HCT116 (cell line): ENCODE data around the gene NGEF. TPM values are rescaled to one million over a fixed set of nuclear protein-coding genes. Genes with fewer than 3 reads are reported as not detected.

Source experiments
- ATAC-seq: fragments of 200-7000 bp; cut with Tn5 transposase; 2 replicates; pipeline ENCODE4 v1.9.1; 2020; ENCODE audit warnings: mild to moderate bottlenecking, moderate library complexity
- BruUV-seq: library from RNA; stranded (reverse); fragments of 400-500 nt; replicated peaks from 2 replicates; lab custom pipeline; 2021; lab: Mats Ljungman, UMichigan
- CTCF ChIA-PET: fragments of 300-600 bp; sonication (Branson Sonifier 250); formaldehyde crosslinking; loops from one replicate; lab custom pipeline; 2021; ENCODE audit warnings: antibody characterized with exemption; lab: Charles Lee
- POLR2A ChIA-PET: fragments of 300-600, 350-600 bp; sonication (Branson Sonifier 250); formaldehyde crosslinking; loops from one replicate; lab custom pipeline; 2021; ENCODE audit warnings: antibody characterized with exemption; lab: Charles Lee
- RAD21 ChIA-PET, 2 experiments: fragments of 300-600 bp; sonication (Branson Sonifier 250); formaldehyde crosslinking; loops; one replicate each; lab custom pipeline; 2023; ENCODE audit warnings: low total read pairs in 2 of 2; ENCODE audit not compliant: uncharacterized antibody in 2 of 2, unreplicated experiment in 2 of 2, low non-redundant PET in 1 of 2; lab: Charles Lee
- DNase-seq: peaks from one replicate; pipeline ENCODE4 v3.0.0-alpha.2; 2010; ENCODE audit warnings: low read depth, low spot score
- H2AFZ ChIP-seq: fragments of 200-600 bp; shearing (Covaris generic), sonication (generic); 2 replicates; pipeline ENCODE4 v1.6.1; 2017; ENCODE audit warnings: low read depth, mixed run types, mixed read lengths, antibody characterized with exemption, low read length; ENCODE audit not compliant: poor library complexity, severe bottlenecking
- H3K27ac ChIP-seq: 2 replicates; pipeline ENCODE4 v1.5.1; 2012; ENCODE audit warnings: low read depth, low read length
- H3K27me3 ChIP-seq: fragments of 200-600 bp; sonication (generic); 2 replicates; pipeline ENCODE4 v1.6.1; 2016; ENCODE audit warnings: mixed run types, low read length, mixed read lengths; ENCODE audit not compliant: insufficient read depth
- H3K36me3 ChIP-seq, 2 experiments: fragments of 200-500 bp in 1 of 2; fragments of 200-600 bp in 1 of 2; sonication (Bioruptor generic) in 1 of 2; sonication (generic) in 1 of 2; 2 replicates each; pipeline versions ENCODE4 v1.5.1 to v1.6.1; 2014 to 2016; ENCODE audit warnings: low read length in 2 of 2, inconsistent platforms in 1 of 2, mixed read lengths in 1 of 2, mixed run types in 1 of 2; ENCODE audit not compliant: insufficient read depth in 2 of 2, control insufficient read depth in 1 of 2
- H3K4me1 ChIP-seq, 2 experiments: fragments of 200-600 bp in 1 of 2; sonication (generic) in 1 of 2; 2 replicates each; pipeline versions ENCODE4 v1.5.1 to v1.6.1; 2012 to 2017; ENCODE audit warnings: low read length in 2 of 2, inconsistent platforms in 1 of 2, mild to moderate bottlenecking in 1 of 2, mixed read lengths in 1 of 2, mixed run types in 1 of 2, moderate library complexity in 1 of 2; ENCODE audit not compliant: insufficient read depth in 2 of 2, control insufficient read depth in 1 of 2
- H3K4me2 ChIP-seq: fragments of 200-600 bp; sonication (generic); 2 replicates; pipeline ENCODE4 v1.6.1; 2017; ENCODE audit warnings: mixed run types, low read length, mixed read lengths
- H3K4me3 ChIP-seq, 2 experiments: fragments of 200-600 bp in 1 of 2; sonication (generic) in 1 of 2; replicated peaks in 1 of 2; 2 replicates each; pipeline ENCODE4 v1.5.1; 2011 to 2016; ENCODE audit warnings: low read length in 2 of 2, control low read depth in 1 of 2, low read depth in 1 of 2, mild to moderate bottlenecking in 1 of 2, mixed read lengths in 1 of 2, mixed run types in 1 of 2
- H3K79me2 ChIP-seq: fragments of 200-600 bp; sonication (generic); 2 replicates; pipeline ENCODE4 v1.6.1; 2017; ENCODE audit warnings: mild to moderate bottlenecking, mixed run types, low read length, moderate library complexity, mixed read lengths; ENCODE audit not compliant: insufficient read depth
- H3K9ac ChIP-seq: fragments of 200-600 bp; sonication (generic); 2 replicates; pipeline ENCODE4 v1.6.1; 2016; ENCODE audit warnings: low read length, mixed read lengths
- H3K9me2 ChIP-seq: fragments of 200-600 bp; sonication (generic), shearing (Covaris generic); 2 replicates; pipeline ENCODE4 v1.6.1; 2017; ENCODE audit warnings: mixed run types, mild to moderate bottlenecking, moderate library complexity; ENCODE audit not compliant: insufficient read depth
- H3K9me3 ChIP-seq, 2 experiments: fragments of 200-500 bp in 1 of 2; fragments of 200-600 bp in 1 of 2; sonication (Bioruptor generic) in 1 of 2; sonication (generic) in 1 of 2; 2 replicates each; pipeline ENCODE4 v1.6.1; 2014 to 2017; ENCODE audit warnings: low read length in 2 of 2, mixed read lengths in 2 of 2, inconsistent platforms in 1 of 2, low read depth in 1 of 2, mild to moderate bottlenecking in 1 of 2, mixed run types in 1 of 2, moderate library complexity in 1 of 2; ENCODE audit not compliant: control insufficient read depth in 1 of 2, insufficient read depth in 1 of 2
- H4K20me1 ChIP-seq: fragments of 200-600 bp; sonication (generic), shearing (Covaris generic); 2 replicates; pipeline ENCODE4 v1.6.1; 2017; ENCODE audit warnings: mixed run types, mild to moderate bottlenecking, moderate library complexity; ENCODE audit not compliant: insufficient read depth
- CBX3 ChIP-seq: IDR thresholded peaks from 2 replicates; pipeline ENCODE4 v1.6.1; 2012; ENCODE audit warnings: low read depth
- EGR1 ChIP-seq: IDR thresholded peaks from 2 replicates; pipeline ENCODE4 v1.6.1; 2012; ENCODE audit warnings: low read depth
- JUND ChIP-seq: IDR thresholded peaks from 2 replicates; pipeline ENCODE4 v1.6.1; 2012
- RAD21 ChIP-seq: IDR thresholded peaks from 2 replicates; pipeline ENCODE4 v1.6.1; 2012; ENCODE audit warnings: low read depth, mild to moderate bottlenecking
- SIN3A ChIP-seq: IDR thresholded peaks from 2 replicates; pipeline ENCODE4 v1.6.1; 2012; ENCODE audit warnings: low read depth
- SRF ChIP-seq: IDR thresholded peaks from 2 replicates; pipeline ENCODE4 v1.6.1; 2012; ENCODE audit warnings: low read depth
- intact Hi-C: fragments of 100-400 bp; cut with micrococcal nuclease; formaldehyde crosslinking; loops from 2 replicates; pipeline ENCODE4 v1.10.0; 2022
- total RNA-seq: library from RNA; stranded (reverse); gene quantifications from one replicate; pipeline ENCODE4 v1.2.1, GENCODE V29; 2021; ENCODE audit not compliant: unreplicated experiment
- TF ChIP-seq, protein P1 (sequence below): IDR thresholded peaks from 2 replicates; pipeline ENCODE4 v1.6.1; 2012
- TF ChIP-seq, protein P2 (sequence below), 3 experiments: fragments of 200-600 bp in 1 of 3; sonication (generic) in 1 of 3; IDR thresholded peaks in 2 of 3; conservative IDR thresholded peaks in 1 of 3; 2 replicates each; pipeline ENCODE4 v1.5.1; 2012 to 2017; ENCODE audit warnings: low read depth in 2 of 3, low read length in 2 of 3, antibody characterized with exemption in 1 of 3, borderline replicate concordance in 1 of 3, control low read depth in 1 of 3, mild to moderate bottlenecking in 1 of 3, mixed read lengths in 1 of 3, mixed run types in 1 of 3, moderate library complexity in 1 of 3; ENCODE audit not compliant: insufficient read depth in 1 of 3
- TF ChIP-seq, protein P3 (sequence below): IDR thresholded peaks from 2 replicates; pipeline ENCODE4 v1.6.1; 2012

Gene NGEF
- total RNA-seq, 1 experiment from 2014 or later: 12.6 TPM

DNA sequence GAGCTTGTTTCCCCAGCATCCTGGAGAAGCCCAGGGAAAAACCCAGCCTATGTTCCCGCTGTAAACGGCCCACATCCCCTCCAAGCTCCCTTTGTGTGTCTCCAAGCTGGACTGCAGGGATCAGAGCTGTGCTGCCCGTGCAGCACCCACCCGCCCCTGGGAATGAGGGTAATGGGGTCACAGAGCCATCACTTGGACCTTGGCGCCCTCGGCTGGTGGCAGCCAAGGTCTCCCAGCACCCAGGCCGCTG is 46.4 kb upstream of the NGEF start:
- no peak for DNase-seq
- no peaks in the 10 kb centered on the region for H3K9me3 ChIP-seq
- H3K27me3 ChIP-seq: no peaks in the 10 kb centered on the region; the same call in 1 of the 2 replicates
- no peaks in the 10 kb centered on the region for H3K79me2 ChIP-seq
- H3K36me3 ChIP-seq: no peaks in the 10 kb centered on the region
- no TSS peak for BruUV-seq
- TF ChIP-seq JUND (no peak), SRF (no peak), SIN3A (no peak), EGR1 (no peak), RAD21 (peak; percentile 62), CBX3 (no peak)
- TF ChIP-seq, protein P1, sequence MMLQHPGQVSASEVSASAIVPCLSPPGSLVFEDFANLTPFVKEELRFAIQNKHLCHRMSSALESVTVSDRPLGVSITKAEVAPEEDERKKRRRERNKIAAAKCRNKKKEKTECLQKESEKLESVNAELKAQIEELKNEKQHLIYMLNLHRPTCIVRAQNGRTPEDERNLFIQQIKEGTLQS: no peak
- TF ChIP-seq, protein P2, sequence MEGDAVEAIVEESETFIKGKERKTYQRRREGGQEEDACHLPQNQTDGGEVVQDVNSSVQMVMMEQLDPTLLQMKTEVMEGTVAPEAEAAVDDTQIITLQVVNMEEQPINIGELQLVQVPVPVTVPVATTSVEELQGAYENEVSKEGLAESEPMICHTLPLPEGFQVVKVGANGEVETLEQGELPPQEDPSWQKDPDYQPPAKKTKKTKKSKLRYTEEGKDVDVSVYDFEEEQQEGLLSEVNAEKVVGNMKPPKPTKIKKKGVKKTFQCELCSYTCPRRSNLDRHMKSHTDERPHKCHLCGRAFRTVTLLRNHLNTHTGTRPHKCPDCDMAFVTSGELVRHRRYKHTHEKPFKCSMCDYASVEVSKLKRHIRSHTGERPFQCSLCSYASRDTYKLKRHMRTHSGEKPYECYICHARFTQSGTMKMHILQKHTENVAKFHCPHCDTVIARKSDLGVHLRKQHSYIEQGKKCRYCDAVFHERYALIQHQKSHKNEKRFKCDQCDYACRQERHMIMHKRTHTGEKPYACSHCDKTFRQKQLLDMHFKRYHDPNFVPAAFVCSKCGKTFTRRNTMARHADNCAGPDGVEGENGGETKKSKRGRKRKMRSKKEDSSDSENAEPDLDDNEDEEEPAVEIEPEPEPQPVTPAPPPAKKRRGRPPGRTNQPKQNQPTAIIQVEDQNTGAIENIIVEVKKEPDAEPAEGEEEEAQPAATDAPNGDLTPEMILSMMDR (IDR thresholded peaks at IDR 0.05 in 2 of 3, conservative IDR thresholded peaks at IDR 0.05 in 1 of 3; ENCODE audit: borderline replicate concordance in 1 of 3, insufficient read depth in 1 of 3, low read depth in 2 of 3, low read length in 2 of 3): peak in 2 of 3 experiments; percentile 17 to 37; a peak in 2 of 6 replicates
- TF ChIP-seq, protein P3, sequence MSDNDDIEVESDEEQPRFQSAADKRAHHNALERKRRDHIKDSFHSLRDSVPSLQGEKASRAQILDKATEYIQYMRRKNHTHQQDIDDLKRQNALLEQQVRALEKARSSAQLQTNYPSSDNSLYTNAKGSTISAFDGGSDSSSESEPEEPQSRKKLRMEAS: no peak
- no peak overlapping the region for H3K27ac ChIP-seq
- no peak overlapping the region for H3K4me3 ChIP-seq
- no peaks in the 10 kb centered on the region for H3K9me2 ChIP-seq
- ChIA-PET RAD21 (no interaction called here), CTCF (interaction anchor here (1.4 kb wide), 1 partner anchor 191 kb away, joined by 4 read pairs; no protein-coding TSS in a partner anchor), POLR2A (no interaction called here)
- H3K4me1 ChIP-seq: no peaks in the 10 kb centered on the region
- no peaks in the 10 kb centered on the region for H4K20me1 ChIP-seq
- ATAC-seq: peak; percentile 68
- intact Hi-C loops: no loop called here
- H3K4me2 ChIP-seq: no peak overlapping the region
- H3K9ac ChIP-seq: no peak overlapping the region
- no peak overlapping the region for H2AFZ ChIP-seq
